Dendritic cell treated with granulocyte-macrophage colony-stimulating factor and Interleukin-4, amounts not matched to agents 40 ng/mL and 50 ng/mL, for 4 days (primary cell): Measurements from ENCODE around the gene PRR29.

Source experiments
- H3K27ac Mint-ChIP-seq: one replicate; pipeline ENCODE4 v1.8.0; 2022; ENCODE audit warnings: mild to moderate bottlenecking, mixed read lengths
- H3K27me3 Mint-ChIP-seq: one replicate; pipeline ENCODE4 v1.8.0; 2022; ENCODE audit warnings: mild to moderate bottlenecking, mixed read lengths
- H3K36me3 Mint-ChIP-seq: one replicate; pipeline ENCODE4 v1.8.0; 2022; ENCODE audit warnings: low read depth, mixed read lengths
- H3K4me1 Mint-ChIP-seq: one replicate; pipeline ENCODE4 v1.8.0; 2022; ENCODE audit warnings: low read depth, mixed read lengths
- H3K4me3 Mint-ChIP-seq: one replicate; pipeline ENCODE4 v1.8.0; 2022; ENCODE audit warnings: mild to moderate bottlenecking, moderate library complexity, mixed read lengths
- H3K9me3 Mint-ChIP-seq: one replicate; pipeline ENCODE4 v1.8.0; 2022; ENCODE audit warnings: mixed read lengths
- intact Hi-C: fragments of 100-400 bp; cut with micrococcal nuclease; formaldehyde crosslinking; loops from one replicate; pipeline ENCODE4 v1.15.0; 2022

PRR29 gene

GRCh38 chr17:63998050-63998720, at the start of gene PRR29:
TSS of gene PRR29 (plus strand) at chr17:63998351. CDS start at chr17:63998365, 14 bp downstream.
- Mint-ChIP-seq H3K4me3 (peak within 1 kb of the TSS; percentile 97), H3K36me3 (peaks cover 11% of the 10 kb centered on the region), H3K4me1 (peaks cover 57% of the 10 kb centered on the region), H3K27ac (peak within 1 kb of the TSS; percentile 75), H3K27me3 (peaks cover 50% of the 10 kb centered on the region), H3K9me3 (no peaks in the 10 kb centered on the region)
- intact Hi-C loops = no loop called here

- H3K4me1 Mint-ChIP-seq = peaks cover 11% of the 10 kb centered on the region
- H3K4me3 Mint-ChIP-seq = no peak overlapping the region
- H3K27ac Mint-ChIP-seq = no peak overlapping the region
- H3K27me3 Mint-ChIP-seq = peaks cover 10% of the 10 kb centered on the region
- no peaks in the 10 kb centered on the region for H3K36me3 Mint-ChIP-seq
- intact Hi-C loops = no loop called here
- H3K9me3 Mint-ChIP-seq = no peaks in the 10 kb centered on the region
These were observed 49.6 kb upstream of the PRR29 start for GRCh38 chr17:63948521-63948920.

- intact Hi-C loops = no loop called here
These were observed 48.4 kb upstream of the PRR29 start for GRCh38 chr17:63949576-63950250.

GRCh38 chr17:63950940-63951907, 46.9 kb upstream of the PRR29 start:
- Mint-ChIP-seq H3K27me3 (peaks cover 13% of the 10 kb centered on the region), H3K27ac (no peak overlapping the region), H3K4me3 (no peak overlapping the region), H3K9me3 (no peaks in the 10 kb centered on the region), H3K4me1 (peaks cover 13% of the 10 kb centered on the region), H3K36me3 (no peaks in the 10 kb centered on the region)
- intact Hi-C loops = no loop called here

More at GRCh38 chr17:63949576-63950250, 48.4 kb upstream of the PRR29 start:
- Mint-ChIP-seq H3K4me1 (peaks cover 18% of the 10 kb centered on the region), H3K4me3 (no peak overlapping the region), H3K27ac (no peak overlapping the region), H3K36me3 (no peaks in the 10 kb centered on the region), H3K9me3 (no peaks in the 10 kb centered on the region), H3K27me3 (peaks cover 17% of the 10 kb centered on the region)

- Mint-ChIP-seq H3K4me1 (peaks cover 7% of the 10 kb centered on the region), H3K27me3 (peaks cover 11% of the 10 kb centered on the region), H3K4me3 (no peak overlapping the region), H3K36me3 (no peaks in the 10 kb centered on the region), H3K9me3 (no peaks in the 10 kb centered on the region), H3K27ac (no peak overlapping the region)
- intact Hi-C loops = no loop called here
These were observed 43.6 kb upstream of the PRR29 start for GRCh38 chr17:63954402-63955063.

GRCh38 chr17:63955232-63955631, 42.9 kb upstream of the PRR29 start:
- H3K4me1 Mint-ChIP-seq = peaks cover 7% of the 10 kb centered on the region
- no peaks in the 10 kb centered on the region for H3K36me3 Mint-ChIP-seq
- H3K4me3 Mint-ChIP-seq = no peak overlapping the region
- peaks cover 11% of the 10 kb centered on the region for H3K27me3 Mint-ChIP-seq
- no peaks in the 10 kb centered on the region for H3K9me3 Mint-ChIP-seq
- H3K27ac Mint-ChIP-seq = no peak overlapping the region
- intact Hi-C loops = no loop called here

GRCh38 chr17:63955791-63956190, 42.4 kb upstream of the PRR29 start:
- Mint-ChIP-seq H3K27me3 (peaks cover 11% of the 10 kb centered on the region), H3K4me1 (peaks cover 10% of the 10 kb centered on the region), H3K9me3 (no peaks in the 10 kb centered on the region), H3K4me3 (no peak overlapping the region), H3K36me3 (no peaks in the 10 kb centered on the region), H3K27ac (no peak overlapping the region)
- intact Hi-C loops = no loop called here

GRCh38 chr17:63956296-63956920, 41.7 kb upstream of the PRR29 start:
- intact Hi-C loops = no loop called here
- peaks cover 11% of the 10 kb centered on the region for H3K27me3 Mint-ChIP-seq
- H3K36me3 Mint-ChIP-seq = no peaks in the 10 kb centered on the region
- H3K4me3 Mint-ChIP-seq = no peak overlapping the region
- H3K4me1 Mint-ChIP-seq = peaks cover 15% of the 10 kb centered on the region
- H3K27ac Mint-ChIP-seq = no peak overlapping the region
- no peaks in the 10 kb centered on the region for H3K9me3 Mint-ChIP-seq

GRCh38 chr17:63960006-63960405, 38.1 kb upstream of the PRR29 start:
- no peak overlapping the region for H3K27ac Mint-ChIP-seq
- peaks cover 13% of the 10 kb centered on the region for H3K4me1 Mint-ChIP-seq
- H3K36me3 Mint-ChIP-seq = no peaks in the 10 kb centered on the region
- H3K4me3 Mint-ChIP-seq = no peak overlapping the region
- H3K27me3 Mint-ChIP-seq = peaks cover 2% of the 10 kb centered on the region
- intact Hi-C loops = no loop called here
- H3K9me3 Mint-ChIP-seq = no peaks in the 10 kb centered on the region

GRCh38 chr17:63960430-63960829, 37.7 kb upstream of the PRR29 start:
- Mint-ChIP-seq H3K36me3 (no peaks in the 10 kb centered on the region), H3K4me1 (peaks cover 13% of the 10 kb centered on the region), H3K27ac (no peak overlapping the region), H3K4me3 (no peak overlapping the region), H3K27me3 (peaks cover 2% of the 10 kb centered on the region), H3K9me3 (no peaks in the 10 kb centered on the region)
- intact Hi-C loops = no loop called here

- H3K9me3 Mint-ChIP-seq = no peaks in the 10 kb centered on the region
- H3K27me3 Mint-ChIP-seq = no peaks in the 10 kb centered on the region
- no peaks in the 10 kb centered on the region for H3K36me3 Mint-ChIP-seq
- peak overlapping the region; percentile 71 for H3K4me3 Mint-ChIP-seq
- peak overlapping the region; percentile 66 for H3K27ac Mint-ChIP-seq
- peaks cover 13% of the 10 kb centered on the region for H3K4me1 Mint-ChIP-seq
- intact Hi-C loops = no loop called here
These were observed 36.6 kb upstream of the PRR29 start for GRCh38 chr17:63961355-63962212.

- Mint-ChIP-seq H3K9me3 (no peaks in the 10 kb centered on the region), H3K27ac (peak overlapping the region; percentile 66), H3K4me3 (no peak overlapping the region), H3K4me1 (peaks cover 13% of the 10 kb centered on the region), H3K36me3 (no peaks in the 10 kb centered on the region), H3K27me3 (no peaks in the 10 kb centered on the region)
- intact Hi-C loops = no loop called here
These were observed 35.8 kb upstream of the PRR29 start for GRCh38 chr17:63962298-63962744.
